Epithelial cell of esophagus (primary cell): ENCODE measurements around the gene CBARP.
A peak's percentile ranks its signal among the peaks of the same experiment; 100 is the strongest.

ENCODE experiments used
- DNase-seq: peaks from one replicate; pipeline ENCODE4 v3.0.0; 2010; ENCODE audit warnings: low read depth
- H3K4me3 ChIP-seq: 2 replicates; pipeline ENCODE4 v1.5.1; 2011; ENCODE audit warnings: mild to moderate bottlenecking, low read length, control low read depth
- CTCF ChIP-seq: IDR thresholded peaks from 2 replicates; pipeline ENCODE4 v1.5.1; 2011; ENCODE audit warnings: low read depth, mild to moderate bottlenecking, low read length, control low read depth, inconsistent platforms; ENCODE audit not compliant: insufficient read depth; ENCODE audit errors: missing control alignments

Gene CBARP

GRCh38 chr19:1274852-1275259 is 37.1 kb upstream of the CBARP start:
- TF ChIP-seq CTCF, result no peak
- H3K4me3 ChIP-seq, result peak overlapping the region; percentile 49
- no peak for DNase-seq

GRCh38 chr19:1274081-1274851 is 36.5 kb upstream of the CBARP start:
- H3K4me3 ChIP-seq, result peak overlapping the region; percentile 49
- peak; percentile 10 for TF ChIP-seq CTCF
- DNase-seq, result no peak

- TF ChIP-seq CTCF, result no peak
- no peak for DNase-seq
- H3K4me3 ChIP-seq, result no peak overlapping the region
Measured at GRCh38 chr19:1273263-1274041, 35.6 kb upstream of the CBARP start.

GRCh38 chr19:1272423-1273262 is 34.8 kb upstream of the CBARP start:
- TF ChIP-seq CTCF, result no peak
- no peak for DNase-seq
- no peak overlapping the region for H3K4me3 ChIP-seq

GRCh38 chr19:1271528-1272422 is 34.0 kb upstream of the CBARP start:
- no peak overlapping the region for H3K4me3 ChIP-seq
- TF ChIP-seq CTCF, result no peak
- DNase-seq, result no peak
